Fibroblast of lung (primary cell): ENCODE data around the gene SEMA4D. TPM values are rescaled to one million over a fixed set of nuclear protein-coding genes. Genes with fewer than 3 reads are reported as not detected.

ENCODE experiments used
- DNase-seq, 2 donors: peaks; one replicate each; pipeline versions ENCODE4 v3.0.0 to v3.0.0-alpha.2; 2010; ENCODE audit warnings: low read depth in 2 of 2
- H2AFZ ChIP-seq: 2 replicates; pipeline ENCODE4 v1.5.1; 2012; ENCODE audit warnings: low read length, control low read depth, inconsistent platforms
- H3K27ac ChIP-seq: 2 replicates; pipeline ENCODE4 v1.5.1; 2011; ENCODE audit warnings: low read length, control low read depth; ENCODE audit not compliant: insufficient read depth
- H3K27me3 ChIP-seq: 2 replicates; pipeline ENCODE4 v1.5.1; 2011; ENCODE audit warnings: mild to moderate bottlenecking, low read length; ENCODE audit not compliant: control insufficient read depth, insufficient read depth
- H3K36me3 ChIP-seq: 2 replicates; pipeline ENCODE4 v1.5.1; 2011; ENCODE audit warnings: low read length; ENCODE audit not compliant: control insufficient read depth, insufficient read depth
- H3K4me1 ChIP-seq: 2 replicates; pipeline ENCODE4 v1.5.1; 2011; ENCODE audit warnings: low read length; ENCODE audit not compliant: control insufficient read depth, insufficient read depth; ENCODE audit errors: extremely low read depth
- H3K4me2 ChIP-seq: 2 replicates; pipeline ENCODE4 v1.5.1; 2011; ENCODE audit warnings: low read length, control low read depth; ENCODE audit not compliant: insufficient read depth; ENCODE audit errors: extremely low read depth
- H3K4me3 ChIP-seq, 4 experiments: fragments of 200-600 bp in 1 of 4; sonication (generic) in 1 of 4; replicated peaks in 1 of 4; 2 replicates each; pipeline ENCODE4 v1.5.1; 2011 to 2016; ENCODE audit warnings: low read length in 4 of 4, low read depth in 3 of 4, mild to moderate bottlenecking in 3 of 4, control low read depth in 2 of 4, inconsistent platforms in 1 of 4, mixed read lengths in 1 of 4; ENCODE audit not compliant: insufficient read depth in 1 of 4; ENCODE audit errors: control extremely low read depth in 1 of 4
- H3K79me2 ChIP-seq: 2 replicates; pipeline ENCODE4 v1.5.1; 2012; ENCODE audit warnings: mild to moderate bottlenecking, low read length, inconsistent platforms; ENCODE audit not compliant: control insufficient read depth, insufficient read depth
- H3K9ac ChIP-seq: 2 replicates; pipeline ENCODE4 v1.5.1; 2011; ENCODE audit warnings: mild to moderate bottlenecking, low read length, control low read depth; ENCODE audit not compliant: insufficient read depth
- H3K9me3 ChIP-seq: 2 replicates; pipeline ENCODE4 v1.5.1; 2012; ENCODE audit warnings: low read depth, low read length; ENCODE audit not compliant: control insufficient read depth, insufficient read depth
- H4K20me1 ChIP-seq: 2 replicates; pipeline ENCODE4 v1.5.1; 2011; ENCODE audit warnings: low read length; ENCODE audit not compliant: control insufficient read depth, insufficient read depth; ENCODE audit errors: extremely low read depth
- EZH2 ChIP-seq: IDR thresholded peaks from 2 replicates; pipeline ENCODE4 v1.5.1; 2012; ENCODE audit warnings: low read length, control low read depth, mild to moderate bottlenecking; ENCODE audit errors: missing control alignments
- polyA plus RNA-seq, 2 donors: library from polyadenylated mRNA; depleted of rRNA in 1 of 2; stranded (reverse) in 1 of 2; unstranded in 1 of 2; fragments of >200 nt; gene quantifications; 2 replicates each; pipeline ENCODE4 v1.2.1, GENCODE V29; 2011 to 2012; ENCODE audit warnings: missing spikeins in 1 of 2
- total RNA-seq: library from RNA; depleted of rRNA; stranded (reverse); fragments of >200 nt; gene quantifications from 2 replicates; pipeline ENCODE4 v1.2.1, GENCODE V29; 2014
- TF ChIP-seq, protein P1 (sequence below), 2 donors: IDR thresholded peaks in 1 of 2; conservative IDR thresholded peaks in 1 of 2; 1 replicate in 1 of 2; 2 replicates in 1 of 2; pipeline ENCODE4 v1.5.1; 2011 to 2012; ENCODE audit warnings: low read length in 2 of 2, control low read depth in 1 of 2, inconsistent platforms in 1 of 2, low read depth in 1 of 2, mild to moderate bottlenecking in 1 of 2

SEMA4D gene
- total and polyA plus RNA-seq, 2 donors (not counting 1 experiment from before 2014, with no cell fraction given), result 0.67 to 2.6 TPM

DNA sequence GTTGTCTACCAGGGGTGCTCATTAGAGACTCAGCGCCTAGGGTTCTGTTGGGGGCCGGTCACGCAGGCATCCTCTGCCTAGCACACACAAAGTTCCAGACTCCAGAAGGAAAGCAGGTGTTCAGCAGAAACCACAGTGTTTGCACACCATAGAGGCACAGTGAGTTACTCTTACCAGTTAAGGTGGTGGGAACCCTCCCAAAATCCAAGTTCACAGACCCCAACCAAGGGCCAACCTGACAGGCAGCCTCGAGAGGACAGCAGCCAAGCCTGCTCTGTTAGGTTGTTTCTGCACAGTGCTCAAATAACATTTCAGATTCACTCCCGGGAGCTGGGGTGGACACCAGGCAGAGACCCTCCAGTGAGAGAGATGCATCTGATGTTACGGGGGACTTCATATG lies 143.4 kb downstream of the SEMA4D start:
- Histone ChIP-seq H4K20me1 (no peaks in the 10 kb centered on the region), H3K36me3 (peaks cover 22% of the 10 kb centered on the region), H3K9me3 (no peaks in the 10 kb centered on the region), H3K27me3 (no peaks in the 10 kb centered on the region), H3K4me3 (no peak overlapping the region), H3K79me2 (no peaks in the 10 kb centered on the region), H3K4me1 (no peaks in the 10 kb centered on the region), H3K4me2 (no peak overlapping the region), H2AFZ (no peak overlapping the region), H3K27ac (no peak overlapping the region), H3K9ac (no peak overlapping the region)
- no peak for DNase-seq
- TF ChIP-seq, protein P1, sequence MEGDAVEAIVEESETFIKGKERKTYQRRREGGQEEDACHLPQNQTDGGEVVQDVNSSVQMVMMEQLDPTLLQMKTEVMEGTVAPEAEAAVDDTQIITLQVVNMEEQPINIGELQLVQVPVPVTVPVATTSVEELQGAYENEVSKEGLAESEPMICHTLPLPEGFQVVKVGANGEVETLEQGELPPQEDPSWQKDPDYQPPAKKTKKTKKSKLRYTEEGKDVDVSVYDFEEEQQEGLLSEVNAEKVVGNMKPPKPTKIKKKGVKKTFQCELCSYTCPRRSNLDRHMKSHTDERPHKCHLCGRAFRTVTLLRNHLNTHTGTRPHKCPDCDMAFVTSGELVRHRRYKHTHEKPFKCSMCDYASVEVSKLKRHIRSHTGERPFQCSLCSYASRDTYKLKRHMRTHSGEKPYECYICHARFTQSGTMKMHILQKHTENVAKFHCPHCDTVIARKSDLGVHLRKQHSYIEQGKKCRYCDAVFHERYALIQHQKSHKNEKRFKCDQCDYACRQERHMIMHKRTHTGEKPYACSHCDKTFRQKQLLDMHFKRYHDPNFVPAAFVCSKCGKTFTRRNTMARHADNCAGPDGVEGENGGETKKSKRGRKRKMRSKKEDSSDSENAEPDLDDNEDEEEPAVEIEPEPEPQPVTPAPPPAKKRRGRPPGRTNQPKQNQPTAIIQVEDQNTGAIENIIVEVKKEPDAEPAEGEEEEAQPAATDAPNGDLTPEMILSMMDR (conservative IDR thresholded peaks at IDR 0.05 in 1 of 2, IDR thresholded peaks at IDR 0.05 in 1 of 2; ENCODE audit: low read depth in 1 of 2, low read length in 2 of 2), result no peak
- TF ChIP-seq EZH2, result no peak

DNA sequence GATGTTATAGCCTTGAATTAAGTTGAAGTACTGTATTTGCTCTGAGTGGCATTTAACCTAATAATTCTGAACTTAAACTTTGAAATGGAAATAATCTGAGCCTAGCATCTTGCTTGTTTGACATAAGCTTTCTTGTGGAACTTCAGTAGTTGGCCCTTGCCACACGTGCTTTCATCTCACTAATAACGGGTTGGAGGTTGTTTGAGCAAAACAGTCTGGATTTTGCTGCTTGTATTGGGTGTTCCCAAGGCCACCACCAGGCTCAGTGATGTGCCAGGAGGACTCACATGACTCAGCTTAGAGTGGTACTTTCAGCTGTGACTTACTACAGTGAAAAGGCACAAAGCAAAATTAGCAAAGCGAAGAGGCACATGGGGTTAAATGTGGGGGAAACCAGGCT lies 143.9 kb downstream of the SEMA4D start:
- no peaks in the 10 kb centered on the region for H3K79me2 ChIP-seq
- H4K20me1 ChIP-seq, result no peaks in the 10 kb centered on the region
- TF ChIP-seq, protein P1 (conservative IDR thresholded peaks at IDR 0.05 in 1 of 2, IDR thresholded peaks at IDR 0.05 in 1 of 2; ENCODE audit: low read depth in 1 of 2, low read length in 2 of 2), result peak in 1 of 2 donors; percentile 3
- TF ChIP-seq EZH2, result no peak
- H3K4me1 ChIP-seq, result no peaks in the 10 kb centered on the region
- H3K4me3 ChIP-seq, result no peak overlapping the region
- no peaks in the 10 kb centered on the region for H3K27me3 ChIP-seq
- no peaks in the 10 kb centered on the region for H3K9me3 ChIP-seq
- no peak overlapping the region for H2AFZ ChIP-seq
- DNase-seq, result peak in 1 of 2 donors; percentile 7
- peaks cover 22% of the 10 kb centered on the region for H3K36me3 ChIP-seq
- no peak overlapping the region for H3K27ac ChIP-seq
- no peak overlapping the region for H3K4me2 ChIP-seq
- H3K9ac ChIP-seq, result no peak overlapping the region

DNA sequence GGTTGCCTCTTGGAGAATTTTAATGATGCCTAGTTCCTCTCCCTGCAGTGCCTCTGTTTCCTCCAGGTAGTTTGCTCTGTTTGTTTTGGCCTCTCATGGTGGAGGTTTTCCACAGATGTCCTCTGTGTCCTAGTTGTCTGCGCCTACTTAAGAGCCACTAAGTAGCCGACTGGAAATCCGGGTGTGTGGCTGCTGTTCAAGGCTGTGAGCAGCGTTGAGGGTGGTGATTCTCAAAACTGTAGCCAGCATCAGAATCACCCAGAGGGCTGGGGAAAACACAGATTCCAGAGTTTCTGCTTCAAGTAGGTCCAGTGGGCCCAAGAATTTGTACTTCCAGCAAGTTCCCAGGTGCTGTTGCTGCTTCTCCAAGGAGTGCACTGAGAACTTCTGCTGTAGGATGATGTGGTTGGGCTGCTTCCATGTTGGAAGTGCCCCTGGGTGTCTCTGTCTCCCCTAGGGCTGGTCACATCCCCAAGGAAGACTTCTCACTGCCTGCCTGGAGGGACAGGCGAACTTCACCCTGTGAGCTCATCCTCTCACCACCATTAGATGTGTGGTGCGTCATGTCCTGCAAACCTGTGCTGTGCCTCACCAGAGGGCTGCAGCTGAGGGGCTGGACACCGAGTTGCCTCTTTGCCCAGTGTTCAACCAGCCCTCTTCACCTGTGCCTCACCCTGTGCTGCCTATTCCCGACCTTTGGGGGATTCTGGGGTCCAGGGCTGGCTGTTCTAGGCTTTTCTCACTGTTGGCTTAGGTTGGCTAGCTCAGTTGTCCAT lies 144.9 kb downstream of the SEMA4D start:
- no peak overlapping the region for H3K27ac ChIP-seq
- peaks cover 24% of the 10 kb centered on the region for H3K36me3 ChIP-seq
- DNase-seq, result no peak

More for the DNA sequence above, 144.9 kb downstream of the SEMA4D start:
- Histone ChIP-seq H3K9me3 (no peaks in the 10 kb centered on the region), H3K27me3 (no peaks in the 10 kb centered on the region), H3K4me3 (no peak overlapping the region), H3K79me2 (no peaks in the 10 kb centered on the region), H4K20me1 (no peaks in the 10 kb centered on the region), H3K4me1 (no peaks in the 10 kb centered on the region), H3K4me2 (no peak overlapping the region), H2AFZ (no peak overlapping the region), H3K9ac (no peak overlapping the region)
- TF ChIP-seq EZH2, result no peak
- TF ChIP-seq, protein P1 (conservative IDR thresholded peaks at IDR 0.05 in 1 of 2, IDR thresholded peaks at IDR 0.05 in 1 of 2; ENCODE audit: low read depth in 1 of 2, low read length in 2 of 2), result no peak
